K562 (cell line): Measurements from ENCODE around the gene HNF4A. TPM values are rescaled to one million over a fixed set of nuclear protein-coding genes. Genes with fewer than 3 reads are reported as not detected.

Experiments
- ARID1B ChIP-seq: fragments of 450-650 bp; IDR thresholded peaks from 2 replicates; pipeline ENCODE4 v1.6.1; 2016; ENCODE audit warnings: antibody characterized with exemption, mild to moderate bottlenecking, inconsistent platforms
- CTBP1 ChIP-seq: fragments of 450-650 bp; IDR thresholded peaks from 2 replicates; pipeline ENCODE4 v1.6.1; 2016; ENCODE audit warnings: borderline replicate concordance
- KLF1 ChIP-seq: fragments of 450-650 bp; IDR thresholded peaks from 2 replicates; pipeline ENCODE4 v1.6.1; 2016; ENCODE audit warnings: missing genetic modification characterization, missing compliant biosample characterization
- LCOR ChIP-seq: sonication (generic); formaldehyde crosslinking; IDR thresholded peaks from 2 replicates; pipeline ENCODE4 v1.8.0; 2022; ENCODE audit warnings: mild to moderate bottlenecking, missing genetic modification reagents
- SPI1 ChIP-seq: IDR thresholded peaks from 2 replicates; pipeline ENCODE4 v1.6.1; 2011; ENCODE audit warnings: low read depth, low read length, control low read depth, borderline replicate concordance
- TCF3 ChIP-seq: sonication (generic); formaldehyde crosslinking; IDR thresholded peaks from 2 replicates; pipeline ENCODE4 v1.4.0; 2020; ENCODE audit warnings: mild to moderate bottlenecking, missing genetic modification reagents
- ZFX ChIP-seq: sonication (generic); formaldehyde crosslinking; IDR thresholded peaks from 2 replicates; pipeline ENCODE4 v1.8.0; 2022; ENCODE audit warnings: mild to moderate bottlenecking, missing genetic modification reagents, moderate library complexity
- polyA plus RNA-seq, 8 experiments: library from polyadenylated mRNA; depleted of rRNA in 4 of 8; stranded (reverse) in 5 of 8; unstranded in 3 of 8; fragments of >200 nt; fragmentation: Nextera tagmentation in 2 of 8; fragmentation: Illumina TruSeq in 1 of 8; extraction: Ambion mirVana in 2 of 8; extraction: Trizol in 1 of 8; gene quantifications; 2 replicates each; pipeline versions ENCODE4 v1.2.1 to v1.2.3, GENCODE V29; 2011 to 2014; ENCODE audit warnings: inconsistent platforms in 1 of 8, missing spikeins in 1 of 8
- total RNA-seq, 7 experiments: library from RNA; depleted of rRNA in 6 of 7; stranded (reverse); fragments of >200 nt in 6 of 7; fragmentation: Illumina TruSeq in 2 of 7; extraction: Trizol in 2 of 7; gene quantifications; 2 replicates each; pipeline versions ENCODE4 v1.2.1 to v1.2.3, GENCODE V29; 2011 to 2021; ENCODE audit warnings: low replicate concordance in 1 of 7
- TF ChIP-seq, protein P1 (sequence below): fragments of 450-650 bp; formaldehyde crosslinking; IDR thresholded peaks from 2 replicates; pipeline ENCODE4 v1.4.0; 2022; ENCODE audit warnings: missing genetic modification characterization
- TF ChIP-seq, protein P2 (sequence below): sonication (generic); IDR thresholded peaks from 2 replicates; pipeline ENCODE4 v1.6.1; 2016

The HNF4A gene
- total and polyA plus RNA-seq, 9 of the 15 experiments (the other 6 are each of a cell fraction or from before 2014, with no cell fraction given) = 0.03 to 0.27 (median 0.08) TPM; not detected in 5

DNA sequence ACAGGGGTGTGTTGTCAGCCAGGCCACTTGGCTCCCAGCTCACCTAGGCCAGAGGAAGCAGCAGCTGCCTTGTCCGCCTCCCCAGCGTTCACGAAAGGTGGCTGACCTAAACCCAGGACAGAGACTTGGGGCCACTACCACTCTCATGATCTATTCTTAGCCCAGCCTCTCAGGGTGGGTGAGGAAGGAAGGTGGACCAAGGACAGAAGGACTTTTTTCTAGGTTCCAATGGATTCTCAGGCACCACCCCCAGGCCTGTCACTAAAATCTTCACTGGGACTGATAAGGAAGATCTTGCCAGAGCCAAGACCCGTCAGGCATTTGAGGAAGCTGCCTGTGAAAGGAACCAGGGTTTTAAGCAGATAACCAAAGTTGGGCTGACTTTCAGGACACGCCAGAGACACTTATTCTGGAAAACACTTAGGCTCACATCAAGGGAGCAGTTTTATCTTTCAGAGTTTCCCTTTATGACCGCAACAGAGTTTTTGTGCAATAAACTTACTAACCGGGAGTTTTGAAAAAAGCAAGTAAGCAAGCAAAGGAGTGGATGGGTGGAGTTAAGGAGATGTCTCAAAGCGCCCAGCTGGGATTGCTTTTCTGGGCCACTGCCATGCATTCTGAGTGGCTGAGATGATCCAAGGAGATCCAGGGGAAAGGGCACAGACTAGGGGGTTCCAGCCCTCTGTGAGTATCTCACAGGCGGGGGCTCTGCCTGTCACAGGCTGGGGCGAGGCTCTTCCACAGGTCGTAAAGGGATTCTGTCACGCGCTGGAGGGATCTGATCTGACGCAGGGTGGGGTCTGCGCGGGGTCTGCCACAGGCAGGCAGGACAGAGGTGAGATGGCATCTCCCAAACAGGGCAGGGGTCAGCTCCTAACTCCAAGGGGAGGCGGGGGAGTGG lies 45.5 kb upstream of the HNF4A start (continued):
- TF ChIP-seq ZFX (CRISPR knock-in tag) (0 out of 2 replicates have a peak, but pooled peaks have one; percentile 16), CTBP1 (0 out of 2 replicates have a peak, but pooled peaks have one; percentile 29), ARID1B (0 out of 2 replicates have a peak, but pooled peaks have one; percentile 20), LCOR (CRISPR knock-in tag) (no peak), SPI1 (peak; percentile 49; the same call in 1 of the 2 replicates), TCF3 (0 out of 2 replicates have a peak, but pooled peaks have one; percentile 20), KLF1 (tag) (no peak)
- TF ChIP-seq, protein P1, sequence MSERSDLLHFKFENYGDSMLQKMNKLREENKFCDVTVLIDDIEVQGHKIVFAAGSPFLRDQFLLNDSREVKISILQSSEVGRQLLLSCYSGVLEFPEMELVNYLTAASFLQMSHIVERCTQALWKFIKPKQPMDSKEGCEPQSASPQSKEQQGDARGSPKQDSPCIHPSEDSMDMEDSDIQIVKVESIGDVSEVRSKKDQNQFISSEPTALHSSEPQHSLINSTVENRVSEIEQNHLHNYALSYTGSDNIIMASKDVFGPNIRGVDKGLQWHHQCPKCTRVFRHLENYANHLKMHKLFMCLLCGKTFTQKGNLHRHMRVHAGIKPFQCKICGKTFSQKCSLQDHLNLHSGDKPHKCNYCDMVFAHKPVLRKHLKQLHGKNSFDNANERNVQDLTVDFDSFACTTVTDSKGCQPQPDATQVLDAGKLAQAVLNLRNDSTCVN (CRISPR knock-in tag) = no peak
- TF ChIP-seq, protein P2, sequence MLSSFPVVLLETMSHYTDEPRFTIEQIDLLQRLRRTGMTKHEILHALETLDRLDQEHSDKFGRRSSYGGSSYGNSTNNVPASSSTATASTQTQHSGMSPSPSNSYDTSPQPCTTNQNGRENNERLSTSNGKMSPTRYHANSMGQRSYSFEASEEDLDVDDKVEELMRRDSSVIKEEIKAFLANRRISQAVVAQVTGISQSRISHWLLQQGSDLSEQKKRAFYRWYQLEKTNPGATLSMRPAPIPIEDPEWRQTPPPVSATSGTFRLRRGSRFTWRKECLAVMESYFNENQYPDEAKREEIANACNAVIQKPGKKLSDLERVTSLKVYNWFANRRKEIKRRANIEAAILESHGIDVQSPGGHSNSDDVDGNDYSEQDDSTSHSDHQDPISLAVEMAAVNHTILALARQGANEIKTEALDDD = peak; percentile 63; the same call in 1 of the 2 replicates
- TF ChIP-seq, all 486 proteins: peak for 19
